GDM1 (cell line): ENCODE measurements around the gene HOXC11.

Experiments
- DNase-seq: peaks from one replicate; lab custom pipeline; 2025; lab: John Stamatoyannopoulos, UW

The HOXC11 gene

DNA sequence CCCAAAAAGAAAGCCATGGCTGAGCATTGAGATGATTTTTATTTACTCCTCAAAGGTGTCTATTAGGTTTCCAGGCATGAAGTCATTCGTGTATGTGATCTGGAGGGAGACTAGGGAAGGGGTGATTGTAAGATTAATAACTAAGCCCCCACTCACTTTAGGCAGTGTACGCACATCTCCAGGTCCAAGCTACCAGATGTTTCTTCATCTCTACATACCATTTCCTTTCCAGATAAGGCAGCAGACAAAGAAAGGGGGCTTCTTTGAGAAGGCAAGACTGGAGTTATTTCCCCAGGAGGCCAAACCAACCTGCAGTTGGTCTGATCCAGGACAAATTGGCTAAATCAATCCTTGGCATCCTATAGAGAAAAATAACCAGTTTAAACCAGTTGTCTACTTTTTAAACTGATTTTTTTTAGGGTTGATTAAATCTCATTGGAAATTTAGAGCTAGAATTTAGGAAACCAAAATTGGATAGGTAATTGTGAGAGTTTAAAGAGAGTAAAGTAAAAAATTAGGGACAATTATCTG is 30.4 kb upstream of the HOXC11 start:
- DNase-seq = no peak

DNA sequence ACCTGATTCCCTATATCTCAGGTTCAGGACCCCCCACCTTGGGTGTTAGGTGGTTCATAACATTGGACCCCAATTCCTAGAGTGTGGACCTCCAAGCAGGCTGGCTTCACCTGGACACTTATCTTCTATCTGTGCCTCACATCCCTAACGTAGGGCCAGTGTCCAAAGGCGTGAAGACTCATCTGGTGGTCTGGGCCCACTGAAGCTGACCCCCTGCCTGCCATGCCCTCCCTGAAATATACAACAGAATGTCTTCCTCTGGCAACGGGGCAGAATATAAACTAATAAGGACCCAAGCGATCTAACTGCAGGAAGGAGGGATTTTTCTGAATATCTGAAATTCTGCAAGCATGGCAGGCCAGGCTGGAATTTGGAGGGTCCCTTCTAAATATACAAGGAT is 28.7 kb upstream of the HOXC11 start:
- no peak for DNase-seq

DNA sequence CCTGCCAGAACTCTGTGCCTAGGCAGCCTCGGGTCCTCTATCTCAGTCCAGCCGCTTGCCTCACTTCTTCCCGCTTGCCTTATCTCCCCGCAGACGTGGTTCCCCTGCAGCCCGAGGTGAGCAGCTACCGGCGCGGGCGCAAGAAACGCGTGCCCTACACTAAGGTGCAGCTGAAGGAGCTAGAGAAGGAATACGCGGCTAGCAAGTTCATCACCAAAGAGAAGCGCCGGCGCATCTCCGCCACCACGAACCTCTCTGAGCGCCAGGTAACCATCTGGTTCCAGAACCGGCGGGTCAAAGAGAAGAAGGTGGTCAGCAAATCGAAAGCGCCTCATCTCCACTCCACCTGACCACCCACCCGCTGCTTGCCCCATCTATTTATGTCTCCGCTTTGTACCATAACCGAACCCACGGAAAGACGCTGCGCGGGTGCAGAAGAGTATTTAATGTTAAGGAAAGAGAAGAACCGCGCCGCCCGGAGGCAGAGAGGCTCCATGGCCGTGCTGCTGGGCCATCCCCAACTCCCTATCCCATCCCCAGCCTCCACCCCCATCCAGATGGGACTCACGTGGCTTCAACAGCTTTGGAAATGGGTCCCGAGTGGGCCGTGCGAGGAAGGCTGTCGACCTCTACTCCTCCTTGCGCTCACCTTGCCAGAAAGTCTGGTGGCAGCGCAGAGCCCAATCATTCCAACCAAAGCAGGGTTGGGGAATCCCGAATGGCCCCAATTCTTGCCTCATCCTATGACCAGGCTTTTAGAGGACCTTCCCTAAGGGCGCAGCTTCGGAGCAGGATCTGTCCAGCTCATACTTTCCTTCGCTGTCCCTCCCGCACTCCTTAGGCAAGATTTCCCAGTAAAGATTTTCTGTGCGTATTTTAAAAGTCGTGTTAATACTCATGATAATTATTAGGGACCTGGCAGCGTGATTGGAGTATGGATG is 27.7 kb upstream of the HOXC11 start:
- DNase-seq = no peak

DNA sequence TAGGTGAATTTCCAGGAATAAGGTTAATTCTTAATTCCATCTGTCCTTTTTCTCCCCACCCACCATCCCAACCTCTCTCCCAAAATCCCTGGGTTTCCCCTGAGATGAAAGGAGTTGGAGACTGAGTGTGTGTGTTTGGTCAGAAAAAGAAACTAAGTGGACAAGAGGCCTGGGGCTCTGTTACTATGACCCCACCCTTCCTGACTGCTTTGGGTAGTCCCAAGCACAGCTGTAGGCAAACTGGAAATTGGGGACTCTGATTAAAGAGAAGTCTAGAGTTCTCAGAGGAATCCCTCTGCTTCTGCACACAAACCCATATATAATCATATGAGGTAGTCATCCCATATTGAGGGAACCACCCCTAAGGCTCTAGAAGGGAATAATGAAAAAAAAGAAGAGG is 25.2 kb upstream of the HOXC11 start:
- no peak for DNase-seq

DNA sequence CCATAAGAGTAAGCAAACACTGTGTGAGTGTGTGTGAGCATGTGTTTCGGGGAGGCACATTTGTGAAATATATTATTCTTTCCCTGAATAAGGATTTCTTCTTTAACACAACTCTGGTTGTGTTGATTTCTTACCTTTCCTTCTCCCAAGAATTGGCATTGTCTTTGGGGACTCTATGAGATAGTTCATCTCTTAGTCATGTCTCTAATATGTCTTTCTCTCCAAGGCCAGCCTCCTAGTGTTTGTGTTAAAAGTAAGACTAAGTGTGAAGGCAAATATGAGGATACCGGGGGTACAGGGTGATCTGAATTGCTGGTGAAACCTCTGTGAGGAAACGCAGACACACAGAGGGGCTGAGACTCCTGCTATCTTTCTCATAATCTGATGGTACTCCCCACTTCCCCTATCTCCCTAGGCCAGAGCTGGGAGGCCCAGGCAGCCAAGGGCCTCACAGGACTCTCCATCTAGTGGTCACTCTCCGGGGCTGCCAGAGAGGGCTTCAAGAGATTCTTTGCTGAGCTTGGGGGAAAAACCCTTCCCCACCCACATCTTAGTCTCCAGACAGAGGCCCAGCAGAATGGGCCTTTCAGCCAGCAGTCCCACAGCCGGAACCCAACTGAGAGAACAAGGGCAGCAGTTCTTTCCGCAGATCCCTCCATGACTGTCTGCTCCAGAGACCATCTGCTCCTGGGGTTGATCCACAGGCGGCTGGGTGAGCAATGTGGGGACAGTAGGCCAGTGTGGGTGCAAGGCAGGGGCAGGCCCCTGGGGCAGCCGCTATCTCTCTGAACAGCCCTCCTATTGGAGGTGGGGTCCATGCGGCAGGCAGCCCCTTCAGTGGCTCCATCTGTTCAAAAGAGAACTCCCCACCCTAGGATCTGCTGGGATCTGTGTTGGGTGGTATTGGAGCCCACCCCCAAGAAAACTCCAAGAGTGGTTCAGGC is 24.0 kb upstream of the HOXC11 start:
- DNase-seq = no peak

DNA sequence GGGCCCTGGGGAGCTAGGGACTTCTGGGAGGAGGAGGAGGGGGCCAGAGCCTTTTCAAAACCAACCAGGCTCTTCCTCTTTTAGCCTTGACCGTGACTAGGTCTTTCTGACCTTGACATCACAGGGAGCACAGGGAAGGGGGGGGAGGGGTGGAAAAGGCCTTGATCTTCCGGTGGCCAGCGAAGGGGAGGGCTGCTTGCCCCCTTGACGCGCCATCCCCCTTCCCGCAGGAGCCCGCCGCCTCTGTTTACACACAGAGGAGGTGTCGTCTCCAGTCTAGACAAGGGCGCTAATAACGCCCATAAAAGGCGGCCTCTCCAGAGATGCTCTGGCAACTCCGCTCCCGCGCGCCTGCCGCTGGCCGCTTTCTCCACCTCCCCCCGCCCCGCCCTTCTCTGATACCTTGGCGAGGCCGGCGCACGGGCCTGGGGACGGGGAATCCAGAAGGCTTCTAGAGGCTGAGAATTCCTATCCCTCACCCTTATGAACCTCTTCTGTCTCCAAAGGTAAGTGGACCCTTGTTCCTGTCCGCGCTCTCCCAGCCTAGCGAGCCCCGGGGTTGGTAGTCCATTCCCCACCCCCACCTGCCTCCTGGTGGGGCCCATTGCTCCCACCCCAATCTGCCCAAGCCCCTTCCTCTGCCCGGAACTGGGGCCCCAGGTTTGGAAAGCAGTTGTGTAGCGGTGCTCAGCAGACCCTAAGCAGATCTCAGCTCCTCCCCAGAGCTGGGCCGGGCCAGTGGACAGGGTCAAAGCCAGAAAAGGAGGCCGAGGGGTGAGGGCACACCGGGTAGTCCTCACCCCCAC is 23.1 kb upstream of the HOXC11 start:
- no peak for DNase-seq

DNA sequence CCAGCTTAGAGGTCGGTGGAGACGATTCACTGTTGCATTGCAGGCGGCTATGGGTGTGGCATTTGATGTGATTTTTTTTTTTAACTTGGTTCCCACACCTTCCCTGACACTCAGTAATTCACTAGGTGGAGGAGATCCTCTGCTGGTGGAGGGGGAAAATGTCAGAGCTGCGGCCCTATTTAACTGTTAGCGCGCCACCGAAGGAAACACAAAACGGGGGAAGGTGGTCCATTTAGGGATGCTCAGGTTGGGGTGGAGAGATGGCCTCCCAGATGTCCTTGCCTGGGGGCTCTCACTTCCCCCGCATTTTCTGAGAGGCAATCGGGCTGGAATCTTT is 22.5 kb upstream of the HOXC11 start:
- no peak for DNase-seq

DNA sequence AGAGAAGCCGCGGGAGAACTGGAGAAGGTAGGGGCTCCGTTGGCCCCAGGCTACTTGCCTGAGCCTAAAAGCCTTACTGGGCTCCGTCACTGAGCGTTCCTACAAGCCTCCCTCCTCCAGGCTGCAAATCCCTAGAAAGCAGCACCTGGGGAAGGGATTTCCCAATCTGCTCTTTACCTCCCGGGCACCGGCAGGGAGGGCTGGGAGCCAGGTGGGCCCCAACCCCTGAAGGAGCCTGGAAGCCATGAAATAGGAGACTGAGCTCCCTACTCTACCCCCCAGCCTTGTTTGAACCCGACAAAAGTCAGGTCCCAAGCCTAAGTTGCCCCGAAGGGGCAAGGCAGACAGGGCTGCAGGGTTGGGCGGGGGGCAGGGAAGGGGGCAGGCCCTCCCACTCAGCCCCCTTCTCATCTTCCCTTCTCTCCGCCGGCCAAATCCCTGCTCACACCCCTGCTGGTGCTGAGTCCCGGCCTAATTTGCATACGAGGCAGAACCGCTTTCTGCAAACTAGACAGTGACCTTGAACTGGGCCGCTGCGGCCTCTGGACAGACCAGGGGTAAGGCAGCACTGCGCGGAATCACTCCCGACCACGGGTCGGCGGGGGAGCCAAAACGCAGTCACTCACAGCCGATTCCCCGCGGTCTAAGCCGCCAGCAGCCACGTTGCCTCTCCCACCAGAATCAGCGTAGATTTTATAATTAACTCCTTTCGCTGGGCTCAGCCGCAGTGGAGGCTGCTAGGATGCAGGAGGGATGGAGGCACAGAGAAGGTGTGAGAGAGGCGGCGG is 21.9 kb upstream of the HOXC11 start:
- no peak for DNase-seq

DNA sequence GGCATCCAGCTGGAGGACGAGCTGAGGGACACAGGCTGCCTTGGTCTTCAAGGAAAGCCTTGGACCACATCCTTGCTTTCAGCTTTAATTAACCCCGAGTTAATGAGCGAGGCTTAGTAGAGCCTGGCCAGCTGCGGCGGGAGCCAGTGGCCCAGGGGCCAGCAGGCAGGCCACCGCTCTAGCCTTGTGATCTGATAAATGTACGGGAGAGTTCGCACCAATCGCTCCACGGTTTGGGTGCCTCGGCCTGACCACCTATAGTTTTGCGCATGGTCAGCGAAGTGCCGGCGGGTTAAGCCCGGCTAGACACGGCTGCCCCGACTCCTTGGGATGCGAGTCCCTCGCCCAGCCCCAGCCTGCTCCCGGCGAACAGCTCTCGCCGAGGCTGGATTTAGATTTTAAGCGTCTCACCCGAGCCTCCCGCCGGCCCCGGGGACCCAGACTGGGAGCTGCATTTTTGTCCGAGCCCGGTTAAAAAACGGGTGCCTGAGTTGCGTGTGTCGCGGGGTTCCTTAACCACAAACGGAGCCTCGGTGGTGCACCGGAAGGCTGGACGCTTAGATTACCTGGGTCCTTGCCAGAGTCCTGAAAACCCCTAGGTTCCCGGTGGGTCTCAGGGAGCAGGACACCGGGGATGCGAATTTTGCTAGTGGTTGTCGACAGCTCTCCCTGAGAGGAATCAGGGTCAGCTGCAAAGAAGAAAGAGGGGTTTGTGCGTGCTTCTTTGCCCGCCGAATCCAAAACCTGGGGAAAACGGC is 21.2 kb upstream of the HOXC11 start:
- DNase-seq = no peak

DNA sequence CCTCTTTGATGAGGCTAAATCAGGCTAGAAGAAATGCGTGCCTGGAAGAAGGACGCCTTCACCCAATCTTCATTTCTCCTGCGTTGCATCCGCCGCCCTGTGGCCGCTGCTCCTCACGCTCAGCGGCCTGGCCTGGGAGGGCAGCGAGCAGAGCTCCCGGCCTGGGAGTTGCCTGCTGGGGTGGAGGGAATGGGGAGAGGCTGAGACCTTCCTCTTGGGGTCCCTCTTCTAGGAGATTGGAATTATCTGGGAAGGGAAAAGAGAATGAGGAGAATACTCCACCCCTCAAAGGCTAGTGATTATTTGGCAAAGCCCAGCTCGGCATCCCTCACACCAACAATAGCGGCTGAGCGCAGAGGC is 20.6 kb upstream of the HOXC11 start:
- no peak for DNase-seq

DNA sequence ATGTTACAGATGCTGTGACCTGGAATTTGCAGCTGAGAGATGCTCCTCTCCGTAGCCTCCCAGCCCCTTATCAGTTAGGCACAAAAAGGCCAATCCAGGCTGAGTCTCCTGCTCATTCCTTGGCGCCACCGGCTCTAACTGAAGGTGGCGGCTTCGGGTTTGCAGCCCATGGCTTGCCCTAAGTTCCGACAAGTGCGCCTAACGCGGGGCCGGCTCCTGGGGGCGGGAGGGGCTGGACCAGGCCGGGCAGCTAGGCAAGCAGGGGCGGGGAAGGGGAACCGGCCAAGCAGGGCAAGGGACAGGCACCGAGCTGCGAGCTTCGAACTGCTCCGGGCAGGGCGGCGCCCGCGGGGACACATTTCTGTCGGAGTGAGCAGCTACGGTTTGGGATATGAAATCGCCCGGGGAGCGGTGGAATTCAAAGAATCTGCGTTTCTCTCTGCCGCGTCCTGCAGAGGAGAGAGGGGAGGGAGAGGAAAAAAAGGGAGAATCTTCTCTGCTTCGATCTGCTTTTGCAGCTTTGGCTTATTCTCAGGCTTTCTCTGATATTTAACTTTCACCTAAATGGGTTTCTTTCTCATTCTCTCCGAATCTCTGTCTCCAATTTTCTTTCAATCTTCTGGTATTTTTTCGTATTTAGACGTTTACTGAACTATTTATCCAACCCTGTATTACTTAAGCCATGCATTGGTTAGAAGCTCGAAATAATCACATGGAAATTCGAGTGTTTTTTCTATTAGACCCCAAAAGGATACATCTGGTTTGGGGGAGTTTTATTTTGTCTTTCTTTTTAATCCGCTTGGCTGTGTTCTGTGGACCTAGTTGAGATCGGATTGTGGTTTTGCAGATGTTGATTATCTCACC is 19.8 kb upstream of the HOXC11 start:
- no peak for DNase-seq

DNA sequence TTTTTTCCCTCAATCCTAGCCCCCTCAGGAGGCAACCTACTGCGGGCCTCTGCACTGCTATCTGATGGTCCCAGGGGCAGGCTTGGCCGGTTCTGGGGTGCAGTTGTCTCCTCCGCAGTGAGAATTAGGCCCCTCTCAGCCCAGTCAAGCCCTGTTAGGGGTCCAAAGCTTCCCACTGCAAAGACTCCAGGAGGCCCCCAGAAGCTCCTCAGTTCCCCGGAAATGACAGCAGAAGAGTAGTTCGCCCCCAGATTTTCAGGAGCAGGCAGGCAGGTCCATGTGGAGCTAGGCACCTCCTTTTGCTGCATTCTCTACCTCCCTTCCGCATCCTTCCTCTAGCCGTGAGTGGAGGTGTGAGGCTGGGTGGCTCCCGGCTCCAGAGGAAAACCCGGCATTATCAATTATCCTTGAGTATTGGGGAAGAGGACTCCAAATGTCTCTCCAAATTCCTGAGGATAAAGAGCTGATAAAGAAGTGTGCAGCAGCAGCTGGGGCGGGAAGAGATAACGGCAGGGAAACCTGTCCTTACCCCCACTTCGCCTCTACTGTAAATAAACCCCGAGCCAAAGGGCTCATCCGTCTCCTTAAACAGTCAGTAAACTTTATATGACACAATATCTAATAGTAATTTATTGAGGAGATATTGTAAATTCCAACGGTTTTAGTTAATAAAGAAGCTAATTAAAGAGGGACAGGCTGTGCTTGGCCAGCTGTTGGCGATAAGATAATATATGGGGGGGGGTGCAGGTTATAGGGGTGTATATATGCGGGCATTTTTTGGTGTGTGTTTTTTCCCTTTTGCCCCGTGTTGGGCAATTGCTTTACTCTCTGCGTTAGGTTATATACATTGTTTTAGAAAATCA is 18.9 kb upstream of the HOXC11 start:
- DNase-seq = no peak

DNA sequence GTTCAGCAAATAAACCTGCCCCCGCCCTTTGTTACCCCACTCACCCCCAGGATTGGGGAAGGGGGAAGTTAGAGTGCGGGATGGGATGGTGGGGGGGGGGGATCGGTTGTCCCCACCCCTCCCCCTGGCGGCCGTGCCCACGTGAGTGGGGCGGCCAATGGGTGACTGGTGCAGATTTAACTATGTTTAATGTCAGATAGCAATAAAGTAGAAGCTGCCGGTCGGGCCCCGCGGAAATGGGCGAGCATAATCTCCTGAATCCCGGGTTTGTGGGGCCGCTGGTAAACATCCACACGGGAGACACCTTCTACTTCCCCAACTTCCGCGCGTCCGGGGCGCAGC is 18.3 kb upstream of the HOXC11 start, which contains the start of gene HOXC12:
HOXC12 (plus strand) TSS at position 210 of the 342 bp plus-strand sequence; CDS start at position 237, 27 bp downstream.
- no peak for DNase-seq

DNA sequence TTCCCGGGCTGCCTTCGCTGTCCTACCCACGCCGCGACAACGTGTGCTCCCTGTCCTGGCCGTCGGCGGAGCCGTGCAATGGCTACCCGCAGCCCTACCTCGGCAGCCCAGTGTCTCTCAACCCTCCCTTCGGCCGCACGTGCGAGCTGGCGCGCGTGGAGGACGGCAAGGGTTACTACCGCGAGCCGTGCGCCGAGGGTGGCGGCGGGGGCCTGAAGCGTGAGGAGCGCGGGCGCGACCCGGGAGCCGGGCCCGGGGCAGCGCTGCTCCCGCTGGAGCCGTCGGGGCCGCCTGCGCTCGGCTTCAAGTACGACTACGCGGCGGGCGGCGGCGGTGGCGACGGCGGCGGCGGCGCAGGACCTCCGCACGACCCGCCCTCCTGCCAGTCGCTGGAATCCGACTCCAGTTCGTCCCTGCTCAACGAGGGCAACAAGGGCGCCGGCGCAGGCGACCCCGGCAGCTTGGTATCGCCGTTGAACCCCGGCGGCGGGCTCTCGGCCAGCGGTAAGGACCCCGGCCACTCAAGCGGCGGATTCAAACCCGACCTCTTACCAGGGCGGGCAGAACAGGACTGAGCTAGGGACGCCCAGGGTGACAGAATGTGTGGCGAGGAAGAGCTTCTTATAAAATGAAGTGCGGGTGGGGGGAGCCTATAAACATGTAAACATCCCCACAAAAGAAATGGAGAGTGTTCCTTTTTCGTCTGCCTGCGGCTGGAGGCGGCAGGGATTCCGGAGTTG is 17.7 kb upstream of the HOXC11 start:
- no peak for DNase-seq

DNA sequence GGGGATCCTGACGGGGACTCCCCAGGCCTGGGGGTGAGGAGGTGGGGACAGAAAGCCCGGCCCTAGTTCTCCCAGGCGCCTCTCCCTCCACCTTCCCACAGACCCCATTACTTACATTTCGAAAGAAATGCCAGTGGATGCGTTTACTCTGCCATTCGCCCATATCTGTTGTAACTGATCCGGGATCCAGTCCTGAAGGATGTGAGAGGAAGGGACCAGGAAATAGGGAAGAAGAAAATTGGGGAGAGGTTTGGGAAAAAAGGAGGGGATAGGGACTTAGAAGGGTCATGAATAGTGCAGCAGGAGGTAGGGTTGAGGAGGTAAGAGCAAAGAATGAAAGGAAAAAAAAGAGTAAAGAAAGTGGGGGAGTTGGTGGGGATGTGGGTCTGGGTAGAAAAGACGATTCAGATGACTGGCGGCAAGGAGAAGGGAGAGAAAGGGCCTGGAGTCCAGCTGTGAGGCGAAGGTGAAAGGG is 17.1 kb upstream of the HOXC11 start:
- DNase-seq = no peak

DNA sequence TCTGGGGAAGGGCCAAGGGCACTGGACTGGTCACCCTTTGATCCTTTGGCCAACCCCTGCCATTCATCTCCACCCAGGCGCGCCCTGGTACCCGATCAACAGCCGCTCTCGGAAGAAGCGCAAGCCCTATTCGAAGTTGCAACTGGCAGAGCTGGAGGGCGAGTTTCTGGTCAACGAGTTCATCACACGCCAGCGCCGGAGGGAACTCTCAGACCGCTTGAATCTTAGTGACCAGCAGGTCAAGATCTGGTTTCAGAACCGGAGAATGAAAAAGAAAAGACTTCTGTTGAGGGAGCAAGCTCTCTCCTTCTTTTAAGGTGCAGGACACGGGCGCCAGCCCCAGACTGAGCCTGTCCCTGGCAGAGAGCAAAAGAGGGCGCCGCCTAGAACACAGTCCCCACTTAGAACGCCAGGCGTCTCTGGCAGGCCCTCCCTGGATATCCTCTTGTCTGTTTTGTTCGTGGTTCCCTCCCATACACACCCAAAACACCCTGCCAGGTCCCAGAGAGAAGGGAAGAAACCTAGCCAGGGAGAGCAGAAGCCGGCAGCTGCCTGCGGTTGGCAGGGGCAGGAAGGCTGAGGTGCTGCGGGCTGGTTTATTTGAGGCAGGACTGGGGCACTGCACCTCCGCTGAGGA is 16.6 kb upstream of the HOXC11 start:
- peak; percentile 11 for DNase-seq

DNA sequence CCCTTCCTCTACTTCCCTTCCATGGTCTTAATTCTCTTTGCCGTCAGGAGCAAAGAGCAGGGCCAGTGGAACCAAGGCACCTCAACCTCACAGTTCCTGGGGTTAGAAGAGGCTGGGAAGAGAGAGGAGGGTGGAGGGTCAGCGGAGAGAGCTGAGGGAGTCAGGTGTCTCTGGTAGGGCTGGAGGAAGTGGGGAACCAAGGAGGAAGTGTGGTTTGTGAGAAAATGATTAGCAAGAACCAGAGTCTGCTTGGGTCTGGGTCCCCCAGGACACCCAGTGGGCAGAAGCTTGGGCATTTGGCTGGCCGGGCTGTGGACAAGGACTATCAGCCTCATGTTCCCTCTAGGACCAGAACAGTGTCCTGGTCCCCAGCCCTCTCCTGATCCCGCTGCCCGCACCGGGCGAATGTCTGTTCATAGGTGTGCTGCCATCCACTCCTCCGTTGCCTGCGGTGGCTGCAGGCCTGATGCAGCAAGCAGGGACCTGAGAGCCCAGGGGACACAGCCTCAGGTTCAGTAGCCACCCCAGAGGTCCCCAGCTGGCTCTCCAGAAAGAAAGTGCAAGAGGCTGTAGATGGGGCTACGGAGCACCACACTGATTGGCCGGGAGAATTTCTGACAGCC is 15.9 kb upstream of the HOXC11 start:
- DNase-seq = no peak
